GM19238 (cell line): ENCODE results near the gene LMNB1.
"Not testable (repeated sequence)": the region's sequence is repeated elsewhere in the genome, so short reads cannot be mapped to it uniquely, and the experiment has no call there.

Experiments
- DNase-seq: peaks from one replicate; pipeline ENCODE4 v3.0.0; 2011; ENCODE audit warnings: low spot score; ENCODE audit not compliant: insufficient read length

LMNB1 gene

GRCh38 chr5:126778675-126779403 lies 1.9 kb downstream of the LMNB1 start:
- no peak for DNase-seq

- no peak for DNase-seq
Observed at GRCh38 chr5:126780165-126780827, 3.4 kb downstream of the LMNB1 start.

GRCh38 chr5:126788409-126788808 lies 11.5 kb downstream of the LMNB1 start:
- DNase-seq = not testable (repeated sequence)

GRCh38 chr5:126793097-126793496 lies 16.2 kb downstream of the LMNB1 start:
- no peak for DNase-seq

GRCh38 chr5:126793648-126794047 lies 16.7 kb downstream of the LMNB1 start:
- DNase-seq = not testable (repeated sequence)

- no peak for DNase-seq
Observed at GRCh38 chr5:126794157-126794828, 17.4 kb downstream of the LMNB1 start.

GRCh38 chr5:126799780-126800179 lies 22.8 kb downstream of the LMNB1 start:
- DNase-seq = no peak

GRCh38 chr5:126801174-126801991 lies 24.4 kb downstream of the LMNB1 start:
- DNase-seq = no peak

- DNase-seq = no peak
Observed at GRCh38 chr5:126801992-126802294, 25.0 kb downstream of the LMNB1 start.

- DNase-seq = no peak
Observed at GRCh38 chr5:126805063-126805462, 28.1 kb downstream of the LMNB1 start.

- DNase-seq = no peak
Observed at GRCh38 chr5:126808521-126808988, 31.6 kb downstream of the LMNB1 start.

- no peak for DNase-seq
Observed at GRCh38 chr5:126809916-126810315, 33.0 kb downstream of the LMNB1 start.

- no peak for DNase-seq
Observed at GRCh38 chr5:126810596-126811380, 33.9 kb downstream of the LMNB1 start.

GRCh38 chr5:126811515-126812198 lies 34.7 kb downstream of the LMNB1 start:
- no peak for DNase-seq

GRCh38 chr5:126812199-126812570 lies 35.2 kb downstream of the LMNB1 start:
- no peak for DNase-seq

- DNase-seq = not testable (repeated sequence)
Observed at GRCh38 chr5:126813799-126814198, 36.9 kb downstream of the LMNB1 start.

- no peak for DNase-seq
Observed at GRCh38 chr5:126814721-126815404, 37.9 kb downstream of the LMNB1 start.

GRCh38 chr5:126816649-126817048 lies 39.7 kb downstream of the LMNB1 start:
- DNase-seq = no peak

GRCh38 chr5:126818736-126819135 lies 41.8 kb downstream of the LMNB1 start:
- DNase-seq = no peak

- no peak for DNase-seq
Observed at GRCh38 chr5:126819253-126819652, 42.3 kb downstream of the LMNB1 start.
